GM12864 (cell line): Measurements from ENCODE around the gene USP6.
"Not testable (repeated sequence)": the region's sequence is repeated elsewhere in the genome, so short reads cannot be mapped to it uniquely, and the experiment has no call there.

ENCODE experiments used
- DNase-seq: peaks from one replicate; pipeline ENCODE4 v3.0.0-alpha.2; 2011; ENCODE audit warnings: low read depth
- H3K4me3 ChIP-seq: 2 replicates; pipeline ENCODE4 v1.5.1; 2011; ENCODE audit warnings: mild to moderate bottlenecking, low read depth, low read length, control low read depth
- TF ChIP-seq, protein P1 (sequence below): IDR thresholded peaks from 2 replicates; pipeline ENCODE4 v1.5.1; 2011; ENCODE audit warnings: low read depth, mild to moderate bottlenecking, moderate library complexity, low read length, control low read depth, inconsistent platforms; ENCODE audit errors: missing control alignments

Gene USP6

DNA sequence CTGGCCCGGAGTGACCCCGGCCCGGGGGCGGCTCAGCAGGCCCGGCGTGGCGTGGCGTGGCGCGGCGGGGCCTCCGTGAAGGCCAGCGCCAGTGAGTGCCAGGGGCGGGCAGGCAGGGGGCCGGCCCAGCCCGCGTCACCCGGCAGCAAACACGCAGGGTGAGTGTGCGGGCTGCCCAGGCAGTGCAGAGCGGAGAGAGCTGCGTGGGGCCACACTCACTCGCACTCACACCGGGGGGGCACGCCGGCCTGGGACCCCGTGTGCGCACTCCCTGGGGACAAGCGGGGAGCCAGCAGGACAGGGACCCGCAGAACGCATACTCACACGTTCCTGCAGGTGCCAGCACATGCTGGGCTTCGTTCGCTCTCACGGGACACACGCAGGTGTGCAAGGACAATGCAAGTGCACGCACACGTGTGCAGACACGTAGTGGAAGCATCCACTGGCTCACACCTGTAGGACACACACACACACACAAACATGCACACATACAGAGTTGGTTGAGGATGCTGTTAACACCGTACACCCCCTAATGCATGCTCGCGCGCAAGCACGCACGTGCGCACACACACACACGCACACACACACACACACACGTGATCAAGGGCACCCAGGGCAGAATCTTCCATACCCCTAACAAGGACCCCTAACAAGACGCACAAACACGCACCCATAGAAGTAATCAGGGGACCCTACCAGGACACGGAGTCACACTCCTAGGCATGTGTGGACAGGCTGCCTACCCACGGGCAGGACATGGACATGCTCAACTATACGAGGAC, 7.7 kb downstream of the USP6 start:
- DNase-seq, result no peak
- H3K4me3 ChIP-seq, result no peak overlapping the region
- TF ChIP-seq, protein P1, sequence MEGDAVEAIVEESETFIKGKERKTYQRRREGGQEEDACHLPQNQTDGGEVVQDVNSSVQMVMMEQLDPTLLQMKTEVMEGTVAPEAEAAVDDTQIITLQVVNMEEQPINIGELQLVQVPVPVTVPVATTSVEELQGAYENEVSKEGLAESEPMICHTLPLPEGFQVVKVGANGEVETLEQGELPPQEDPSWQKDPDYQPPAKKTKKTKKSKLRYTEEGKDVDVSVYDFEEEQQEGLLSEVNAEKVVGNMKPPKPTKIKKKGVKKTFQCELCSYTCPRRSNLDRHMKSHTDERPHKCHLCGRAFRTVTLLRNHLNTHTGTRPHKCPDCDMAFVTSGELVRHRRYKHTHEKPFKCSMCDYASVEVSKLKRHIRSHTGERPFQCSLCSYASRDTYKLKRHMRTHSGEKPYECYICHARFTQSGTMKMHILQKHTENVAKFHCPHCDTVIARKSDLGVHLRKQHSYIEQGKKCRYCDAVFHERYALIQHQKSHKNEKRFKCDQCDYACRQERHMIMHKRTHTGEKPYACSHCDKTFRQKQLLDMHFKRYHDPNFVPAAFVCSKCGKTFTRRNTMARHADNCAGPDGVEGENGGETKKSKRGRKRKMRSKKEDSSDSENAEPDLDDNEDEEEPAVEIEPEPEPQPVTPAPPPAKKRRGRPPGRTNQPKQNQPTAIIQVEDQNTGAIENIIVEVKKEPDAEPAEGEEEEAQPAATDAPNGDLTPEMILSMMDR, result no peak

DNA sequence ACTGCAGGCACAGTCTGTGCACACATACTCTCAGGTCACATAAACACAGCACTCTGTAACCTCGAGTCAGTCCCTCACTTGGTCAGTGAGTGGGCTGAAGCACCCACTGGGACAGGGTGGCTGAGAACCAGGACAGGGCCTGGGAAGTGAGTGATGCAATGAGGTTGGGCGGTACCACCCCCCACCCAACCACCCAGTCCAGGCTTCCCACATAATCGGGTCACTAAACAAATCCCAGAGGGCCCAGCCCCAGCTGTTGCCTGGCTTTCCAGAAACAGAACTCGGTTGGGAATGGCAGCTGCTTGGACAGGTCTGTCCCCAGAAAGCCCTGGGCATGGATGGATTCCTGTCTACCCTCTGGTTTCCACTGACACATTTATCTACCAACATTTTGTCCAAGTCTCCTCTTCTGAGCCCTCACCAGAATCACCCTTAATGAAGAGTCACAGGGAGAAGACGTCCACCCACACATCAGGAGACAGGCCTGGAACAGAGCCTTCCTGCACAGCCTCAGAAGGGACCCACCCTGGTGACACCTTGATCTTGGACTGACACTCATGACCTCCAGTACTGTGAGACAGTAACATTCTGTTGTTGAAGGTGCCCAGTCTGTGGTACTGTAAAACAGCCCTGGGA, 8.4 kb downstream of the USP6 start:
- not testable (repeated sequence) for DNase-seq, H3K4me3 ChIP-seq

DNA sequence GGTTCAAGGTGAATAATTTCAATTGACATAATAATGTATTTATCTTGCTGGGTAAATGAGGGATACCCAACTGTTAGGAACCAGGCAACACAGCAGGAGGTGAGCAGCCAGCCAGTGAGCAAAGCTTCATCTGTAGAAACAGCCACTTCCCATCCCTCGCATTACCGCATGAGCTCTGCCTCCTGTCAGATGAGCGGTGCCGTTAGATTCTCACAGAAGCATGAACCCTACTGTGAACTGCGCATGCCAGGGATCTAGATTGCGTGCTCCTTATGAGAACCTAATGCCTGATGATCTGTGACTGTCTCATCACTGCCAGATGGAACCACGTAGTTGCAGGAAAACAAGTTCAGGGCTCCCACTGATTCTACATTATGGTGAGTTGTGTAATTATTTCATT, 9.1 kb downstream of the USP6 start:
- not testable (repeated sequence) for H3K4me3 ChIP-seq, DNase-seq

DNA sequence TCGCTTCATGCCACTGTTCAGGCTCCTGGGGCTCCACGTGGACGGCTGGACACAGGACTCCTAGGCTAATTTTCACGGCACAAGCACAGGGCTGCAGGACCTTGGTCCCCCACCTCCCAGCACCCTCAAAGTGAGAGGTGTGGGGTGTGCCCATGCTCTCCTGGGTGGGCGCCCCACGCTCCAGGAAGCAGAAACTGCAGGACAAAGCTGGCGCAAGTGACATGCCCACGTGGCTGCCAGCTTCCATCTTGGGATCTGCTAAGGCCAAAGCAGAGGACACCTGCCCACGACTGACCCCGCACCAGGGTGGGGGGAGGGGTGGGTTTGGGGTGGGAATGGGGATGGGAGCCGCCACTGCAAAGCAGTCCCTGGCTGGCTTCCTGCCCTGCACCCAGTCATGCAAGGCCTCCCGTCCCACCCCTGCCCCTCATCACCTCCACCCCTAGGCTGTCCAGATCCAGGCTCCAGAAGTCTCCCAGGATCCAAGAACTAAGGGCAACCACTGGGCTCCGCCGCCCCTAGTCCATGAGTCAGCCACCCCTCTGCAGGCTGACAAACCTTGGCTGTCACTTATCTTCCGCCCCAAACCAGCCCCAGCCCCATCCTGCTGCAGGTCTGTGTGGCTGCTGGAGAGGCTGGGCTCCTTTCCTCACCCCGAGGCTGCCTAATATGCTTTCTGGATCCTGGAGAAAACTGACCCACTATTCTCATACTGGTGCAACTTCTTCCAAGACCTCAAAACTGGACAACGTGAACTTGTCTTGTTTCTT, 11.1 kb downstream of the USP6 start:
- H3K4me3 ChIP-seq, result no peak overlapping the region
- DNase-seq, result no peak
- TF ChIP-seq, protein P1, result no peak

DNA sequence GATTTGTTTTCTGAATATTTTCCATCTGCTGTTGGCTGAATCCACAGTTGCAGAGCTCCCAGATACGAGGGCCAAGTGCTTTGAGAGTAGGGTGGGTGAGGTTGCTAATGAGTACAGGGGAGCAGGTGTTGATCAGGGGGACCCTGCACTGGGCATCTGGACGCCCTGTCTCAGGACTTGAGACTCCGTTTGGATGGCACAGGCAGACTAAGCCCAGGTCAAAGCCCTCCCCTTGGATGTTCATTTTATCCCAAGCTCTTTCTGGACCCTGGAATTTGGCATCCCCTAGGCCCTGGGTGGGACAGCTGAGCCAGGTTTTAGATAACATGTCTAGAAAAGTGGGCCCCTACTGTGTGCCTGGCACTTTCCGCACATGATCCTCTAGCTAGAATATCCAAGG, 12.1 kb downstream of the USP6 start:
- TF ChIP-seq, protein P1, result no peak
- no peak for DNase-seq
- H3K4me3 ChIP-seq, result no peak overlapping the region

DNA sequence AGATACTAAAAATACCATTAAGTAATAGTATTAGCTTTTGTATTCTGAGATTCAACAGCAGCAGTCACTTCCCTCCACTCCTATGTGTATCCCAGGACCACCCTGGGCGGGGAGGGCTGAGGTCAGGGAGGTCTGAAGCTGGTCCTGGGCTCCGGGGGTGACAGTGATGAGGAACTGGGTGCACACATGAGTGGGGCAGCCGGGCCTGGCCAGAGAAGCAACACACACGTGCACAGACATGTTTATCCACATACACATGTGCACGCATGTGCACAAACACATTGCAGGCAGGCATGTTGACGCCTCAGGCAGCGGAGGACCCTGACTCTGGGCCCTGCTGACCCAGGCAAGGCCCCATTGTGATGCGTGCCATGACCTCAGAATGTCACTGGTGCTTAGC, 12.6 kb downstream of the USP6 start:
- not testable (repeated sequence) for DNase-seq, H3K4me3 ChIP-seq

DNA sequence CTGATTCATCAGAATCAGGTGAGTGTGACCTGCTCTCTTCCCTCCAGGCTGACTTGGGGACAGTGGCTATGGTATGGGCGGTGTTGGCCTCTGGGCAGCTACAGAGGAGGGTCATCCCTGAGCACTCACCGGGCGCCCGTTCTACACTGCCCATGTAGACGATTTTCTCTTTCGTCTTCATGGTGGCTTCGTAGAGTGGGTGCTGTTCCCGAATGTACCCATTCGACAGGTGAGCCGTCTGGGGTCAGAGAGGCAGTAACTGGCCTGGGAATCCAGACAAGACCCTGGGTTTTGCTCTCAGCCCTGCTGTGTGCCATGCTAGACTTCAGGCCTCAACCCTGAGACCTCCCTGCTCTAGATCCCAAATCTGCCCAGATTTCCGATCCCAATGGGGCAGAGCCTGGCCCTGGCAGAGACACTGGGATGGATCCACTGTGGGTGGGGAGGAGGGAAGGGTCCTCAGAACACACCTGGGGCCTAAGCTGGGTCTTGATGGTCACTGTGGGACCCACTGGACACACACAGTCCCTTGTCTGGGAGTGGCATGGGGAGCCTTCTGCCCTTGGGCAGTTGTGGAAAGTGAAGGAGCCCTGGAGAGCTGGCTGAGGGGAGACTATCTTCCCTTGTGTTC, 13.2 kb downstream of the USP6 start:
- H3K4me3 ChIP-seq, result no peak overlapping the region
- TF ChIP-seq, protein P1, result no peak
- DNase-seq, result no peak

DNA sequence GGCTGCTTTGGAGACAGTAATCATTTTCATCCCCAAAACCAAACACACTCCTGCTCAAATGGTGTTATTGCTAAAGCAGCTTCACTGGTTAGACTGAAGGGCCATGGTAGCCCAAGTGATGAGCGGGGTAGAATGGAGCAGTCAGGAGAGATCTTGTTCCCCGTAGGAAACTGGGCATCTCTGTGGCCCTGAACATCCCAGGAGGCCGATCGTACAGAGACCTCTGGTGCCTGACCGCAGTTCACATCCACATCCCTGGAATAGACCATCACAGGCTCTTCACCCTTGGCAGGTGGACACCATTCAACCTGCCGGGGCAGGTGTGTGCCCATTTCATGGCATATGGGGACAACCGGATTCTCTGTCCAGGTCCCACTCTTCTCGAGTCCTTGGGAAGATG, 13.9 kb downstream of the USP6 start:
- H3K4me3 ChIP-seq, DNase-seq: not testable (repeated sequence)

DNA sequence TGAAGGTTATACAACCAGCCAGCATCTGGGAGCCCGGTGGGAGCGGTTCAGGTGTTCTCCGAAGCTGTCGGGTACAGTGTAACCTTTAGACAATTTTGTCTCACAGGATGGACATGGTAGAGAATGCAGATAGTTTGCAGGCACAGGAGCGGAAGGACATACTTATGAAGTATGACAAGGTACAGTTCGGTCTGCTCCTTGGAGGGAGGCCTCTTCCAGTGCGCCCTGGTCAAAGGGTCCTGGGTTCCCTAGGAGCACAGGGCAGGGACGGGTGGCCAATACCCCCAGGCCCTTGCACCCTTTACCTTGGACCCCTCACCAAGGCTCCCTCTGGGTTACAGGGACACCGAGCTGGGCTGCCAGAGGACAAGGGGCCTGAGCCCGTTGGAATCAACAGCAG, 14.4 kb downstream of the USP6 start:
- not testable (repeated sequence) for H3K4me3 ChIP-seq, DNase-seq

DNA sequence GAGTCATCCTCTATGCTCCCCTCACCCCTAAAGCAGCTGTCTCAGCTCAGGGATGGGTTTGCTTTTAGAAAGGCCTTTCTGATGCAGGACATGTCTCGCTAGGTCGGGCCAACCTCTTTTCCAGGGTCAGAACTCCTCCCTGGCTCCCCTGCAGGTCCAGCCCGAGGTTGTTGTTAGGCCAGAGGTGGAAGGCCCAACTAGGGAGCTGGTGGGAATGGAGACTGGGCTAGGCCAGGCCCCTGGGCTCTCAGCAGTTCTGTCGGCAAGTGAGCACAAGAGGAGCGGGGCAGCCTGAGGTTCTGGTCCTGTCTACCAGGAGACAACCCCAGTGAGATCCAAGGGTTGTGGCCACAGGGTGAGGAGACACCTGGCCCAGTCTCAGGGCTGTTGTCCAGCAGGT, 14.9 kb downstream of the USP6 start:
- not testable (repeated sequence) for DNase-seq, H3K4me3 ChIP-seq
